HepG2 (cell line): ENCODE data around the gene MEPCE. TPM values are rescaled to one million over a fixed set of nuclear protein-coding genes. Genes with fewer than 3 reads are reported as not detected.
A peak's percentile ranks its signal among the peaks of the same experiment; 100 is the strongest.

Experiments used
- BRCA1 ChIP-seq: sonication (generic); formaldehyde crosslinking; IDR thresholded peaks from 2 replicates; pipeline ENCODE4 v1.4.0; 2020; ENCODE audit warnings: missing genetic modification reagents
- CAMTA2 ChIP-seq: sonication (generic); formaldehyde crosslinking; IDR thresholded peaks from 2 replicates; pipeline ENCODE4 v1.4.0; 2020; ENCODE audit warnings: mild to moderate bottlenecking, missing genetic modification reagents, borderline replicate concordance
- E2F5 ChIP-seq: sonication (generic); formaldehyde crosslinking; conservative IDR thresholded peaks from 2 replicates; pipeline ENCODE4 v1.4.0; 2020; ENCODE audit warnings: missing genetic modification reagents
- EHMT2 ChIP-seq: fragments of 200-600 bp; sonication (generic); IDR thresholded peaks from 2 replicates; pipeline ENCODE4 v1.7.0; 2017; ENCODE audit warnings: antibody characterized with exemption, low read depth, low read length, borderline replicate concordance
- GTF2F1 ChIP-seq: fragments of 150-350 bp; IDR thresholded peaks from 2 replicates; pipeline ENCODE4 v1.6.1; 2014; ENCODE audit warnings: low read length
- KLF9 ChIP-seq: IDR thresholded peaks from 2 replicates; pipeline ENCODE4 v1.6.1; 2016; ENCODE audit warnings: low read depth
- NCOA1 ChIP-seq: sonication (generic); formaldehyde crosslinking; IDR thresholded peaks from 2 replicates; pipeline ENCODE4 v1.9.0; 2021; ENCODE audit warnings: missing genetic modification reagents
- NFAT5 ChIP-seq: sonication (generic); formaldehyde crosslinking; IDR thresholded peaks from 2 replicates; pipeline ENCODE4 v1.4.0; 2020; ENCODE audit warnings: missing genetic modification reagents
- PHF20 ChIP-seq: sonication (generic); formaldehyde crosslinking; IDR thresholded peaks from 2 replicates; pipeline ENCODE4 v1.5.0; 2020; ENCODE audit warnings: mild to moderate bottlenecking, missing genetic modification reagents
- PITX1 ChIP-seq: sonication (generic); formaldehyde crosslinking; IDR thresholded peaks from 2 replicates; pipeline ENCODE4 v1.5.1; 2020; ENCODE audit warnings: mild to moderate bottlenecking, missing genetic modification reagents
- SATB2 ChIP-seq: sonication (generic); formaldehyde crosslinking; IDR thresholded peaks from 2 replicates; pipeline ENCODE4 v1.5.0; 2020; ENCODE audit warnings: missing genetic modification reagents
- SP4 ChIP-seq: sonication (generic); formaldehyde crosslinking; IDR thresholded peaks from 2 replicates; pipeline ENCODE4 v1.8.1; 2023; ENCODE audit warnings: mild to moderate bottlenecking, missing genetic modification reagents
- TRAFD1 ChIP-seq: sonication (generic); formaldehyde crosslinking; IDR thresholded peaks from 2 replicates; pipeline ENCODE4 v1.5.1; 2020; ENCODE audit warnings: missing genetic modification reagents, mild to moderate bottlenecking, borderline replicate concordance
- YY1 ChIP-seq: IDR thresholded peaks from 2 replicates; pipeline ENCODE4 v1.6.1; 2011; ENCODE audit warnings: low read length, low read depth, moderate library complexity, mild to moderate bottlenecking; ENCODE audit not compliant: insufficient read depth, insufficient replicate concordance
- ZFAT ChIP-seq: sonication (generic); formaldehyde crosslinking; conservative IDR thresholded peaks from 2 replicates; pipeline ENCODE4 v1.8.1; 2023; ENCODE audit warnings: missing genetic modification reagents, inconsistent platforms
- ZNF10 ChIP-seq: sonication (generic); formaldehyde crosslinking; IDR thresholded peaks from 2 replicates; pipeline ENCODE4 v1.4.0; 2020; ENCODE audit warnings: mild to moderate bottlenecking, low read depth, missing genetic modification reagents, borderline replicate concordance
- ZNF326 ChIP-seq: sonication (generic); formaldehyde crosslinking; IDR thresholded peaks from 2 replicates; pipeline ENCODE4 v1.4.0; 2020; ENCODE audit warnings: missing genetic modification reagents, borderline replicate concordance
- ZNF441 ChIP-seq: sonication (generic); formaldehyde crosslinking; IDR thresholded peaks from 2 replicates; pipeline ENCODE4 v1.7.0; 2021; ENCODE audit warnings: missing genetic modification reagents, borderline replicate concordance
- ZNF460 ChIP-seq: sonication (generic); formaldehyde crosslinking; IDR thresholded peaks from 2 replicates; pipeline ENCODE4 v1.5.1; 2020; ENCODE audit warnings: missing genetic modification reagents, mild to moderate bottlenecking, borderline replicate concordance
- ZNF598 ChIP-seq: sonication (generic); formaldehyde crosslinking; IDR thresholded peaks from 2 replicates; pipeline ENCODE4 v1.5.1; 2020; ENCODE audit warnings: mild to moderate bottlenecking, missing genetic modification reagents, borderline replicate concordance
- ZNF652 ChIP-seq: IDR thresholded peaks from 2 replicates; pipeline ENCODE4 v1.6.1; 2016; ENCODE audit warnings: low read depth, borderline replicate concordance
- ZSCAN21 ChIP-seq: sonication (generic); formaldehyde crosslinking; IDR thresholded peaks from 2 replicates; pipeline ENCODE4 v1.8.0; 2022; ENCODE audit warnings: mild to moderate bottlenecking, missing genetic modification reagents, moderate library complexity, borderline replicate concordance
- polyA plus RNA-seq, 8 experiments: library from polyadenylated mRNA; depleted of rRNA in 3 of 8; stranded (reverse) in 7 of 8; unstranded in 1 of 8; fragments of >200 nt; fragmentation: Illumina TruSeq in 4 of 8; extraction: Trizol in 4 of 8; gene quantifications; 2 replicates each; pipeline versions ENCODE4 v1.2.1 to v1.2.3, GENCODE V29; 2011 to 2016; ENCODE audit warnings: low read depth in 4 of 8, missing spikeins in 1 of 8, mixed read lengths in 1 of 8; ENCODE audit not compliant: insufficient read depth in 1 of 8
- total RNA-seq, 5 experiments: library from RNA; depleted of rRNA; stranded (reverse); fragments of >200 nt; fragmentation: Illumina TruSeq; extraction: Trizol; gene quantifications; 2 replicates each; pipeline ENCODE4 v1.2.3, GENCODE V29; 2016; ENCODE audit warnings: low read depth in 1 of 5

Gene MEPCE
- total and polyA plus RNA-seq, 2 of the 13 experiments (the other 11 are each of a cell fraction or from before 2014, with no cell fraction given): 12.3 to 26.0 TPM

GRCh38 chr7:100428199-100428966 is 1.2 kb upstream of the MEPCE start, which contains the start of gene ZCWPW1 (continued):
- TF ChIP-seq E2F5 (CRISPR knock-in tag) (peak; percentile 62; the same call in 1 of the 2 replicates), NFAT5 (CRISPR knock-in tag) (peak; percentile 88), ZNF598 (peak; percentile 95), PHF20 (CRISPR knock-in tag) (peak; percentile 68), GTF2F1 (peak; percentile 89), ZFAT (CRISPR knock-in tag) (peak; percentile 25; the same call in 1 of the 2 replicates), EHMT2 (no peak), PITX1 (CRISPR knock-in tag) (peak; percentile 35; the same call in 1 of the 2 replicates), TRAFD1 (CRISPR knock-in tag) (no peak; the same call in 1 of the 2 replicates), SATB2 (CRISPR knock-in tag) (peak; percentile 91), ZNF10 (CRISPR knock-in tag) (no peak), NCOA1 (CRISPR knock-in tag) (peak; percentile 83), ZSCAN21 (no peak; the same call in 1 of the 2 replicates), KLF9 (CRISPR knock-in tag) (0 out of 2 replicates have a peak, but pooled peaks have one; percentile 6), ZNF326 (CRISPR knock-in tag) (no peak), ZNF460 (CRISPR knock-in tag) (peak; percentile 24; the same call in 1 of the 2 replicates), CAMTA2 (CRISPR knock-in tag) (0 out of 2 replicates have a peak, but pooled peaks have one; percentile 46), ZNF441 (peak; percentile 27; the same call in 1 of the 2 replicates), BRCA1 (CRISPR knock-in tag) (peak; percentile 67; the same call in 1 of the 2 replicates), YY1 (peak; percentile 93), ZNF652 (CRISPR knock-in tag) (no peak; the same call in 1 of the 2 replicates), SP4 (CRISPR knock-in tag) (peak; percentile 61)
